ENCODE results near the gene ARHGAP26. TPM values are rescaled to one million over a fixed set of nuclear protein-coding genes. Genes with fewer than 3 reads are reported as not detected.
A peak's percentile ranks its signal among the peaks of the same experiment; 100 is the strongest.

Gene ARHGAP26
- total RNA-seq, 1 donor from 2014 or later = 42.1 TPM

- Histone ChIP-seq H3K4me1 (no peaks in the 10 kb centered on the region), H3K9me3 (no peaks in the 10 kb centered on the region), H3K36me3 (no peaks in the 10 kb centered on the region), H3K27me3 (ENCODE audit: low read depth) (no peaks in the 10 kb centered on the region), H3K4me3 (no peak overlapping the region), H3K27ac (no peak overlapping the region)
- TF ChIP-seq CTCF (IDR thresholded peaks at IDR 0.05) = no peak
- intact Hi-C loops (cut with DNase I) = no loop called here
- ATAC-seq (no peak), DNase-seq (no peak)
These were observed 330.9 kb downstream of the ARHGAP26 start for GRCh38 chr5:143101121-143101520.

- no peak for TF ChIP-seq CTCF (IDR thresholded peaks at IDR 0.05)
- H3K9me3 ChIP-seq = no peaks in the 10 kb centered on the region
- intact Hi-C loops (cut with DNase I) = no loop called here
- H3K27ac ChIP-seq = no peak overlapping the region
- ATAC-seq (peak in 1 of 2 donors; percentile 34), DNase-seq (no peak)
- no peak overlapping the region for H3K4me3 ChIP-seq
- H3K27me3 ChIP-seq (ENCODE audit: low read depth) = no peaks in the 10 kb centered on the region
- no peaks in the 10 kb centered on the region for H3K36me3 ChIP-seq
- H3K4me1 ChIP-seq = no peaks in the 10 kb centered on the region
These were observed 331.7 kb downstream of the ARHGAP26 start for GRCh38 chr5:143101725-143102386.

GRCh38 chr5:143102411-143102810, 332.2 kb downstream of the ARHGAP26 start:
- no peak for TF ChIP-seq CTCF (IDR thresholded peaks at IDR 0.05)
- intact Hi-C loops (cut with DNase I) = no loop called here
- no peak for ATAC-seq

GRCh38 chr5:143105216-143105905, 335.2 kb downstream of the ARHGAP26 start:
- Histone ChIP-seq H3K9me3 (no peaks in the 10 kb centered on the region), H3K36me3 (no peaks in the 10 kb centered on the region), H3K27ac (no peak overlapping the region), H3K4me3 (no peak overlapping the region), H3K4me1 (peaks cover 29% of the 10 kb centered on the region), H3K27me3 (ENCODE audit: low read depth) (no peaks in the 10 kb centered on the region)
- TF ChIP-seq CTCF (IDR thresholded peaks at IDR 0.05) = no peak
- no peak for DNase-seq
- ATAC-seq = no peak
- intact Hi-C loops (cut with DNase I) = no loop called here

More at GRCh38 chr5:143102411-143102810, 332.2 kb downstream of the ARHGAP26 start:
- DNase-seq = no peak
- H3K27me3 ChIP-seq (ENCODE audit: low read depth) = no peaks in the 10 kb centered on the region
- no peaks in the 10 kb centered on the region for H3K9me3 ChIP-seq
- H3K27ac ChIP-seq = no peak overlapping the region
- no peak overlapping the region for H3K4me3 ChIP-seq
- H3K36me3 ChIP-seq = no peaks in the 10 kb centered on the region
- peaks cover 4% of the 10 kb centered on the region for H3K4me1 ChIP-seq

- Histone ChIP-seq H3K36me3 (no peaks in the 10 kb centered on the region), H3K4me3 (no peak overlapping the region), H3K4me1 (peaks cover 37% of the 10 kb centered on the region), H3K9me3 (no peaks in the 10 kb centered on the region), H3K27me3 (ENCODE audit: low read depth) (no peaks in the 10 kb centered on the region), H3K27ac (no peak overlapping the region)
- peak; percentile 33 for TF ChIP-seq CTCF (IDR thresholded peaks at IDR 0.05)
- ATAC-seq (peak in 1 of 2 donors; percentile 63), DNase-seq (no peak)
- intact Hi-C loops (cut with DNase I) = no loop called here
These were observed 336.0 kb downstream of the ARHGAP26 start for GRCh38 chr5:143106174-143106573.
